SHP77 treated with DMSO at 0.1 percent for 48 hours (cell line): ENCODE data around the gene ZSWIM7.

Source experiments
- DNase-seq: peaks from one replicate; lab custom pipeline; 2025; lab: John Stamatoyannopoulos, UW

Gene ZSWIM7

DNA sequence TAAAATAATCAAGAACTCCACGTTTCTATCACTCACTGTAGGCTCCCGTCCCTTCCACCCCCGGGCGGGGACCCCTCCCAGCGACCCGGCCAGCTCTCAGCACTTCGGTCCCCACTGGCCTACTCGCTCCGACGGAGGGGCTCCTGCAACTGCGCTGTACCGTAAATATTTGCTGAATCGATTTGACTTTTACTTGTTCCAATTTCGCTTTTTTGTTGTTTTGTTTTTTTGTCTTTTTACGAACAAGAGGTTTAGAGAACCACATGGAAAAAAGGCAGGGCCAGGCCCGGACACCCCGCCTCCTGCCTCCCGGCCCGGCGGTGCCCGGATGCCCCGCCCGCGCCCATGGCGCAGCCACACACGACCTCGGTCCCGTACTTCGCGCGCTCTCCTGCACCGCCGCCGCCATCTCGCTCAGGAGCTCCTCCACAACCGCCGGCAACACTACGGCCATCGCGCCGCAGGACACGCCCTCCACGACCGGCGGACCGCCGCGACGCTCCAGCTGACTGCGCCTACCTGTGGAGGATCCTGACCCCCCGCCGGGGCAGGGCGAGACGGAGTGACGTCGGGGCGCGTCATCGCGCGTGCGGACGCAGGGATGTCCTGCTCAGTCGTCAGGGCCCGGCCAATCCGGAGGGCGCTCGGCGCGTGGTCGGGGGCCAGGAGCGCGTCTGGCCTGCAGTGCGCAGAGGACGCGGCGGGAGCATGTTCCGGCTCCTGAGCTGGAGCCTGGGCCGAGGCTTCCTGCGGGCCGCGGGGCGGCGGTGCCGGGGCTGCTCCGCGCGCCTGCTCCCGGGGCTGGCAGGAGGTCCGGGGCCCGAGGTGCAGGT, at the start of gene ZSWIM7, which contains the start of gene TTC19:
Gene ZSWIM7, minus strand, starts transcription at position 564 of the 833 bp plus-strand sequence. Its CDS starts 110 bp downstream, at position 454.
Gene TTC19, plus strand, starts transcription at position 684 of the 833 bp plus-strand sequence. Its CDS starts 25 bp downstream, at position 709.
- peak; percentile 100 for DNase-seq

DNA sequence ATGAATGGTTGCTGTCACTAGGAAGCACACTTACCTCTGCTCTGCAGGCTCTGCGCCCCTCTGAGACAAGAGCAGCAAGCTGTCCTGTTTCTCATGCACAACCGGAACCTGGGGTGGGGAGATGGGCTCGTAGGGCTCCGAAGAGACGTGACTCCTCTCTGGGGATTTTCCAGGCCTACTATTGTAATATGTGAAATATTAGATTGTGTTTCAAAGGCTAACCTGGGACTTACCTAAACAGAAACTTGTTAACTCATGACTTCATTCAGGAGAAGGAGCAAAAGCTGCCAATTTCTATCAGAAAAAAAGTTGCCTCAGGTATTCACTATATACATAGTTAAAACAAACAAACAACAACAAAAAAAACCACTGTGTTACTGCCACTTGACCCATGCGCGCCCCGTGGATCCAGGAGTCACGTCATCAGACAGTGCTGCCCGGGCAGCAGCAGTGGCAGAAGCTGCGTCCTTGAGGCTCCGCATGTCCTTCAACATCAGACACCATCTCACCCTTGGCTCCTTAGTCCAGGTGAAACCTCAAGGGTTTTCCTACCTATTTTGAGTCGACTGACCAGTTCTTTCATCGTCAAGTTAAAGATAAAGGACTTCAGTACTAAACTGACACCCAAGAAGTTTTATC, 49.4 kb upstream of the ZSWIM7 start:
- no peak for DNase-seq

DNA sequence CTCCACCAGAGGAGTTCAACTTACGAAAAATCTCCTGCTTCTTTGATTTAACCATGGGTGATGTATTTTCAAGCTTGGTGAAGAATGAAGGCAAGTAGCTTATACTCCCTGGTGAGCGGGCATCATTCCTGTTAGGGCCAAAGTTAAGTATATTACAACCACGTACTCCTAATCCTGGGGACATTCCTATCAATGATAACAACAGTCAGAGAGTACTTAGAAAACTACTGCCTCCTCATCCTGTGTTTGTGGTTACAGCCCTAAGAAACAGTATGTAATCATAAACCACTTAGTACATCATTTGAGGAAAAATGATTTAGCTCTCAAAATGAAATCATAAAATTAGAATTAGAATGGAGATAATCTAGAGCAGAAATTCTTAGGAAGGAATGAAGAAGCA, 47.5 kb upstream of the ZSWIM7 start:
- no peak for DNase-seq

DNA sequence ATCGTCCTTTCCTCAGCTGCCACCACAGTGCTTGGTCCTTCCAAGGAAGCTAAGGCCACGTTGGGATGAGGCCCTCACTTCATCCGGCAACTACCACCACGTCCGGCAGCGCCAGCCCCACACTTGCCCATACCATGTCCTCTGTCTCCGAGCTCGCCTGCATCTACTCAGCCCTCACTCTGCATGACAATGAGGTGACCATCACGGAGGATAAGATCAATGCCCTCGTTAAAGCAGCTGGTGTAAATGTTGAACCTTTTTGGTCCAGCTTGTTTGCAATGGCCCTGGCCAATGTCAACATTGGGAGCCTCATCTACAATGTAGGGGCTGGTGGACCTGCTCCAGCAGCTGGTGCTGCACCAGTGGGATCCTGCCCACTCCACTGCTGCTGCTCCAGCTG, 45.0 kb upstream of the ZSWIM7 start:
- DNase-seq: peak; percentile 80

GRCh38 chr17:16040710-16041251, 41.3 kb upstream of the ZSWIM7 start:
- DNase-seq: no peak

DNA sequence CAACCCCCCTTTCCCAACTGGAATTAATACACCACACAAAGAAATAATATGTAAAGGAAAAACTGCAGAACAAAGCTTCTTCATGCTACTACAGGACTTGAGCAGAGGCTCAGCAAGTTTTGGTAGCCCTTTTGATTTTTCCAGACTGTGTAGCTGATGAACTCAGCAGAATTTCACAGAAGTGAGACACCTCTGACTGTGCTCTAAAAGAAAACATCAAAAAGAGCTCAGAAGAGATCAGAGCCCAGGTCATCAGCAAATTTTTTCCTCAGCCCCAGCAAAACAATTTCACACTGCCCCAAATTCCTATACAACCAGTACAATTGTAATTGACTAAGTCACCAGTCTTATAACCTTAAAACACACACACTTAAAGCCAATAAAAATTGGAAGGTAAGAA, 38.1 kb upstream of the ZSWIM7 start:
- DNase-seq: no peak

- no peak for DNase-seq
Observed at GRCh38 chr17:16036261-16036660, 36.8 kb upstream of the ZSWIM7 start.

- DNase-seq: no peak
Observed at GRCh38 chr17:16033729-16034349, 34.3 kb upstream of the ZSWIM7 start.

- DNase-seq: no peak
Observed at GRCh38 chr17:16027708-16028584, 28.4 kb upstream of the ZSWIM7 start.

DNA sequence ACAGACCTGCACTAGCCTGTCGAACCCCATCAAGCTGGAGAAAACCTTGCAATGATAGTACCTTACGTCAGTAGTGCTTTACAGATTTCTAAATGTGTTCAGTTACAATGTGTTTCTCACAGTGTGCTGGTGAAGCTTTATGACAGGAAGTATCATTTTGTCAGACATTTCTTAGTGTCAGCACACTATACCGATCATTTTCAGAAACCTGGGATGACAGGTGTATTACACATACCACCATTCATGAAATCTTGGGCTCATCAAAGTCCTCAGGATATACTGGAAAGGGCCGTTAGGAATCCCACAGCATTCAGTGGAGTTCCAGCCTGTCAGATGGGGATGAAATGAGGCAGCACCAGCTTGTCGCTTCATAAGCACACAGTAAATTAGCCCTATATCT, 27.4 kb upstream of the ZSWIM7 start:
- DNase-seq: no peak

- no peak for DNase-seq
Observed at GRCh38 chr17:16025202-16025601, 25.7 kb upstream of the ZSWIM7 start.

GRCh38 chr17:16023881-16024280, 24.4 kb upstream of the ZSWIM7 start:
- DNase-seq: no peak

DNA sequence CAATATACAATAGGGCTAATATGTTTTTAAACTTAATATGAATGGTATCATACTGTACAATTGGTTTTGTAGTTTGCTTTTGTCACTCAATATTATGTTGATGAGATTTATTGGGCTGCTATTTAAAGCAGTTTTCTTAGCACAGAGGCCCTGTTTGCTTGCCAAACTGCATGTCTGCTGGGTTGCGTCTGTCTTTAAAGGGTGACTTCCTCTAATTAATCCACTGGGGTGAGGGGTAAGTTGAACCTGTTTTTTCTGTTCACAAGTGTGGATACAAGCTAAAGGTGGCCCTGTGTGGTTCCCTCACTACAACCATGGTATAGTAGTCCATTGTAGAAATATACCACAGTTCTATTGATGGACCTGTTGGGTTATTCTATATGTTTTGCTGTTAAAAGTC, 19.8 kb upstream of the ZSWIM7 start:
- DNase-seq: no peak

GRCh38 chr17:16013943-16014407, 14.5 kb upstream of the ZSWIM7 start:
- DNase-seq: no peak

GRCh38 chr17:16007439-16007838, 7.9 kb upstream of the ZSWIM7 start:
- no peak for DNase-seq

DNA sequence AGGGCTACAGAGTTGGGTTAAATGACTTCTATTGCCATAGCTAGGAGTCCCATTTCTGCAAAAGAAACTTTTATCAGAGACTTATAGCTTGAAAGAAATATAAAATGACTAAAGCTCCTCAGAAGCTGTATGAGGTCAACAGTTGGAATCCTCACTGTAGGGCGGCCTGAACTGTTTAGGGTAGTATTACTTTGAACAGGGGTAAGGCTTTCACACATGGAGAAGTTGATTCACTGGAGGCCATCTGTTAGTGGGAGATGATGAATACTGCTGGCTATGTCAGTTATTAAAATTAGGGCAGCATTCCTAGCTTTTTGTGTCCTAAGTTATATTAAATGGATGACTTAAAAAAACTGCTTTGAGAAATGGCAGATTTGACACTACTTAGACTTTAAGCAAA, 6.1 kb upstream of the ZSWIM7 start:
- no peak for DNase-seq

GRCh38 chr17:16003841-16004240, 4.3 kb upstream of the ZSWIM7 start:
- no peak for DNase-seq

- DNase-seq: no peak
Observed at GRCh38 chr17:16002708-16003260, 3.3 kb upstream of the ZSWIM7 start.

DNA sequence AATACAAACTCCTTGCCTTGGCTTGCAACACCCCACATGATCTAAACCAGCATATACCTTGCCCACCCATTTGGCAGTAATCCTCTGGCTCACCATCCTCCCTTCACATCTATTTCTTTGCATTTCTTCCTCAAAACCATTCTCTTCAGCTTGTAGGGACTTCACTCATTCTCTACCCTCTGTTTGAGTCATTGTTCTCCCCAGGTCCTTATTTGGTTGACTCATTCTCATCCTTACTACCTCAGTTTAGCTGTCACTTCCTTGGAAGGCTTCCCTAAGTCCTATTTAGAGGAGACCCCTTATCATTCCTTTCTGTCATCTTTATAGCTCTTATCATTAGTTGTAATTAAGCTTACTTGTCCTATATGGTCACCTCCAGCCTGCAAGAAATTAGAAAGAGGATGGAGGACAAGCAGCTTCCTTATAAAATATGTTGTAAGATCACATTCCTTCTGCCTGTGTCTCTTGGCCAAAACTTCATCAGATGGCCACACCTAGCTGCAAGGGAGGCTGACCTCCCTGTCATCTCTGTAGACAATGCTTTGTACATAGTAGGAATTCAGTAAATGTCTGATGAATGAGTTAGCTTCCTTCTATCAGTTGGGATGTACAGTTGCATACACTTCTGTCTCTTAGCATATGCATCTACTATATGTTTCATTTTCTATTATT, 1.9 kb upstream of the ZSWIM7 start:
- no peak for DNase-seq

DNA sequence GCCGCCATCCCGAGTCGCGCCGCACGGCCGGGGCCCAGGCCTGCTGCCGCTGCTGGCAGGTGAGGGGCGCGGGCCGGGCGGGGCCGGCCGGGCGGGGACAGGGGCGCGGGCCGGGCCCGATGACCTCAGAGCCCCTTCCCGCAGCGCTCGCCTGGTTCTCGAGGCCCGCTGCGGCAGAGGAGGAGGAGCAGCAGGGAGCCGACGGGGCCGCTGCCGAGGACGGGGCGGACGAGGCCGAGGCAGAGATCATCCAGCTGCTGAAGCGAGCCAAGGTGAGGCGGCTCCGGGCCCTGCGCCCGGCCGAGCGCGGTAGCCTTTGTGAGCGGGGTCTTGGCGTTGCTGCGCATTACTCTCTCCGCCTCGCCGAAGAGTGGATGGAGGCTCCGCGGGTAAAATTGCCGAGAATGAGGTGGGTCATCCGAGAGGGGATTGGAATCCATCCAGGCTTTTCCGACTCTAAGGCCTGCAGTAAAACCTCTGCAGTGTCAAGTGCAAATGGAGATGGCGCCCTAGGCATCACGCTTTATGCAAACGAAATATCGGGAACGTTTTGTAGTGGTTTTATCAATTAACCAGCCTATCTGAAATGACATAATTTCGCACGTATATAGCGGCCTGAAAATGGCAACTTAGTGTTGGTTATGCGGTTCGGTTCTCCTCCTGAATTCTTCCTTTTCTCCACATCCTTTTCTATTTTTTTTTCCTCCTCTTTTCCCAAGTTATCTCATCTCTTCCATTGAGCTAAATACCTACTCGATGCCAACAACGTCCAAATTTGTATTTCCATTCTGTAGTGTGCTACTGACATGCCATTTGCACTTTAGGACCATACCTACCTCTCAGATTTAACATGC, 697 bp upstream of the ZSWIM7 start:
- no peak for DNase-seq
